ENCODE data around the gene PRPF19. TPM values are rescaled to one million over a fixed set of nuclear protein-coding genes. Genes with fewer than 3 reads are reported as not detected.

The PRPF19 gene
- total RNA-seq = 63.2 and 78.3 TPM in 2 replicates

DNA sequence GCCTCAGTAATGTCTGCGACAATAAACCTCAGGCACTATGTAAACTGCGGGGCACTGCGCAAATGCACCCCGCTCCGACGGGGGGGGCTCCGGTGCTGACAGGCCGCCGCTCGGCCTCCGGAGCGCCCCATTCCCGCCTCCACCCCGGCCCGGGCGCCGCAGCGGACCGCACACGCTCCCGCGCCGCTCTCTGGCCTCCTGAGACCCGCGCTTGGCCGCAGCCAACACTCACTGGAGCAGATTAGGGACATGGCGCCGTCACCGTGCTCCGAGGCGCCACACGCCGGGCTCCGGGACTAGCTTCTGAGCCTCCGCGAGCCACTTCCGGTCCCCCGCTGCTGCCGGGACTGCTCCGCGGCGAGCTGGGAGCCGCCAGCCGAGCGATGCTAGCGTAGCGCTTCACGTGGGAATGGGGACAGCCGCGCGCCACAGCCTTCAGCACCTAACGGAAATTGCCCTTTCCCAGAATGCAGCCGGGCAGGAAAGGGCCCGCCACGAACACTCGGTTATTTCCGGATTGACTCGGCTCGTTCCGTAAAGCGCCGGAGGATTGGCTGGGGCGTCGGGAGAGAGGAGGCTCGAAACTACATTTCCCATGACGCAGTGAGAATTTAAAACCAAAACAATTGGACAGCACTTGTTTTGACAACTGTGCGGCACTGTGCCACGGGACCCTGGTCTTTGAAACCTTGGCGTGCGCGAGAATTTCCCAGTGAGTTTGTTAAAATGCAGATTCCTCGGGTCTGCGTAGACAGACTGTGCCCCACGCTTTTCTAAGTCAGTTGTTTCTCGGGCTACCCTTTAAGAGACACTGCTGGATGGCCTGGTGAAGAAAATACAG, at the start of gene PRPF19:
Gene PRPF19, minus strand, starts transcription at position 454 of the 841 bp plus-strand sequence. Its CDS starts 203 bp downstream, at position 251.

DNA sequence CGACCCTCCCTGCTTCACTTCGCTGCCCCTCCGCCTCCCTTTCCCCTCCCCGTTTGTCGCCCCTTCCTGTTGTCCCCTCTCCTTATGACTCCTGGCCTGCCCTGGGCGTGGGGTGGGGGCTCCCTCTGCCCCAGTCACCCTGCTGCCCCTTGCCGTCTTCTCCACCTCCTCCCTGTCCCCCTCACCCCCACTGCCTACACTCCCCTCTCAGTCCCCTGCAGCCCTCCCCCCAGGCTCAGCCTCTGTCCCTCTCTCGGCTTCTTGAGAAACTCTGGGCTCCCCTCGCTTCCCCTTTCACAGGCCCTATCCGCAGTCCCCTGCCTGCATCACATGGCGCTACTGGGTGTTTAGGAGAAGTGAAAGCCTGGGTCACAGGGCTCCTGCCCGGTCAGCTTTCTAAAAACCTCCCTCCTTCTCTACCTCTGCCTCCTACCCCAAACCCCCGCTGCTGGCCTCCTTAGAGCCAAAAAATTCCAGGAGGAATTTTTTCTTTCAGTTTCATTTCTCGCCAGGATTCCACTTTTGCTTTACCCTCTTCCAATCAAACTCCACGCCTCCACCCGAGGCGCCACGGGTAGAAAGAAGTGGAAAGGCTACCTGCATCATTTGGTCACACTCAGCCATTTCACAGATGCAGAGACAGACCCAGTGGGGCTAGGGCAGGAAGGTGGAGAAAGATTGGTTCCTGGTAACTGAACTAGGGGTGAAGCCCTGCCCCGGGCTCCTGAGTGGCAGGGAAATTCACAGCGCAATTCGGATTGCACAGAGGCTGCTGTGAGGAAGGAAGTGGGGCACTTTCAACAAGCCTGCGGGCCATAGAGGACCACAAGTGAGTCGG, 45.7 kb upstream of the PRPF19 start, which contains the start of gene SLC15A3:
Gene SLC15A3, minus strand, starts transcription at position 273 of the 838 bp plus-strand sequence. CDS start 625 bp downstream, outside the sequence.

DNA sequence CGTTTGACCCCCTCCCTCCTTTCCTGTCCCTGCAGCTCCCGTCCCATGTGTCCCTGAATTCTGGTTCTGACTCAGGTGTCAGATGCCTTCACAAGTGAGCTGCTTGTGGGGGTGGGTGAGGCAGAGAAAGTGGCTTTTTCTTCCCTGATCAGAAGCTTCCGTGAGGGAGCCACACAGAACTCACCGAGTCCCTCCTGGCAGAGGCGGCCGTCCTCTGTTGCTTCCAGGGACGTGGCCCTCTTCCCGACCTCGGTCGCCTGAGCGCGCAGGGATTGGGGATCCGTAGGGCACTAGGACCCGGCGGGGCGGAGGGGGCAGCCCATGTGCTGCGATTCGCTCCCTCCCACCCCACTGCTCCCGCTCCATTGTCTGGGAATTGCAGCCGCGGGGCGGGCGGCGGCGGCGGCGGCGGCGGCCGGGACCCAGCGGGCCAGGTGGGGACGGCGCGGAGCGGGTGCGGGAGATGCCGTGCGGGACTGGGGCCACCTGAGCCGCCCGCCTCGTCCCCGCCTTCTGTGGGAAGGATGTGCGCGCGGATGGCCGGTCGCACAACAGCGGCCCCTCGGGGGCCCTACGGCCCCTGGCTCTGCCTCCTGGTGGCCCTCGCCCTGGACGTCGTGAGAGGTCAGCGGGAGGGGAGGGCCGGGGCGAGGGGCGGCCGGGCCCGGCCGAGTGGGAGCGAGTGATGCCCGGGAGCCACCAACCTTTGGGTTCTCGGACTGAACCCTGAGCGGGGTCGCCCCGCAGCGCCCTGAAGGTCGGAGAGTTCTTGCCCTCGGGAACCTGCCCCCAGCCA, 17.9 kb upstream of the PRPF19 start, which contains the start of gene TMEM132A:
Gene TMEM132A, plus strand, starts transcription at position 351 of the 796 bp plus-strand sequence. Its CDS starts 174 bp downstream, at position 525.

DNA sequence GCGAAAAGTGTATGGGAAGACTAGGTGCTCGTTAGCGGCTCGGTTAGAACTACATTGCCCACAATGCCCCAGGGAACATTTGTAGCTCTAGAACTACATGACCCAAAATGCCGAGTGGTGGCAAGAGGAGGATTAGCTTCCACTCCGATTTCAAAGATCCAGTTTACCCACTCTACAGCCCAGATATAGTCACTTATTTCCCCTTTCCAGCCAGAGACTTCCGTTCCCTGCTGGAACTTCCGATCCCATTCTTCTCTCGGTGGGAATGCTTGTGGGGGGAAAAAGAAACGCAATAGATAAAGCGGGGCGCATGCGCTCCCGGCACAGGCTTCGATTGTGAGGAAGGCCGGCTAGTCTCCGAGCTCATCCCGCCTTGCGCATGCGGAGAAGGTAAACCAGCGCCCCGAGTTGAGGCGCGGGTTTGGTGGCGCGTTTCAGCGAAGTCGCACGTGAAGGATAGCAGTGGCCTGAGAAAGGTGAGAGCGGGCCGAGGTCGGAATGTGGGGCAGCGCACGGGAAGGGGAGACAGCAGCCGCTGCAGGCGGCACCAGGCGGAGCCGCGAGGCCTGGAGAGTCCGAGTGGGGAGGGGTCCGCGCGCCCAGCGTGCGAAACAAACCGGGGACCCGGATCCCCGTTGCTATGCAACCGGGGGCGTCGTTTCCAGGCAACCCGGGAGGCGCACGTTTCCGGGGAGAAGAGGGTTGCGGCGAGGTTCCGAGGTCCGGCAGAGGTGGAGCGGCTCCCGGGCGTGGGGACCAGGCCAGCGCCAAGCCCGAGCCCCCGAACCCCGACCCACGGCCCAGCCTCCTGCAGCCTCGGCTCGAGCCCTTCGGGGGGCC, 7.6 kb upstream of the PRPF19 start, which contains the start of gene TMEM109:
Gene TMEM109, plus strand, starts transcription at position 366 of the 840 bp plus-strand sequence. CDS start 5,536 bp downstream, outside the sequence.

DNA sequence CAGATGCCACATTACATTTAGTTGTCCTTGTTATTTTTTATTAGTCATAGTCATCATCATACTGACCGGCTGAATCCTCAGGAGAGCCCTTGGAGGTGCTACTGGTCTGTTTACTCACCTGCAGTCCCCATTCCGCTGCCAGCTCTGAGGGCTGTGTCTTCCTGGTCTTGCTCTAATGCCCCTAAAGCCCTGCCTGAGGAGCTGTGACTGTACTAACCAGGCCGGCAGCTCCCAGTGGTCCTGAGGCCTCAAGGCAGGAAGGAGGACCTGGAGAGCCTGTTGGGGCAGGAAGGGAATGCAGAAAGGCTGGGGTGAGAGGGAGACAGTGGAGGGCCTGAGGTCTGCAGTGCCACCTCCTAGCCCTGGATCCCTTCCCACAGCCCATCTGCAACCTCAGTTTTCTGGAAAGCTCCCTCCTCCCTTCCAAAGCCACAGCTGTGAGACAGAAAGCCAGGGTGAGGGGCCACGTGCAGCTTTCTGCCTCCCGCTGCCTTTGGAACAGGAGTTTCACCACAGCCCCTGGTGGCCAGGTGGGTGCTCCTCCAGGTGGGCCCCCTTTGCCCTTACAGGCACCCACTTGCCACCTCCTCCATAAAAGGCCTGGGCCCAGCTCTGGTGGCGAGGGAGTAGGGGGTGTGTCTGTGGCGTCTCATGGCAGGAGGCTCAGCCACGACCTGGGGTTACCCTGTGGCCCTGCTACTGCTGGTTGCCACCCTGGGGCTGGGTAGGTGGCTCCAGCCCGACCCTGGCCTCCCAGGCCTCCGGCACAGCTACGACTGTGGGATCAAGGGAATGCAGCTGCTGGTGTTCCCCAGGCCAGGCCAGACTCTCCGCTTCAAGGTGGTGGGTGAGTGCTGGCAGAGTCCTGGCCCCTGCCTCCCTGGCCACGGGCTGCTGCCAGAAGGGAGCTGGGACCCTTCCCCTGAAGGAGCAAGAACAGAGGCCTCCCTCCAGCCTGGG, 39.2 kb downstream of the PRPF19 start, which contains the start of gene ZP1:
Gene ZP1, plus strand, starts transcription at position 632 of the 960 bp plus-strand sequence. Its CDS starts 20 bp downstream, at position 652.

DNA sequence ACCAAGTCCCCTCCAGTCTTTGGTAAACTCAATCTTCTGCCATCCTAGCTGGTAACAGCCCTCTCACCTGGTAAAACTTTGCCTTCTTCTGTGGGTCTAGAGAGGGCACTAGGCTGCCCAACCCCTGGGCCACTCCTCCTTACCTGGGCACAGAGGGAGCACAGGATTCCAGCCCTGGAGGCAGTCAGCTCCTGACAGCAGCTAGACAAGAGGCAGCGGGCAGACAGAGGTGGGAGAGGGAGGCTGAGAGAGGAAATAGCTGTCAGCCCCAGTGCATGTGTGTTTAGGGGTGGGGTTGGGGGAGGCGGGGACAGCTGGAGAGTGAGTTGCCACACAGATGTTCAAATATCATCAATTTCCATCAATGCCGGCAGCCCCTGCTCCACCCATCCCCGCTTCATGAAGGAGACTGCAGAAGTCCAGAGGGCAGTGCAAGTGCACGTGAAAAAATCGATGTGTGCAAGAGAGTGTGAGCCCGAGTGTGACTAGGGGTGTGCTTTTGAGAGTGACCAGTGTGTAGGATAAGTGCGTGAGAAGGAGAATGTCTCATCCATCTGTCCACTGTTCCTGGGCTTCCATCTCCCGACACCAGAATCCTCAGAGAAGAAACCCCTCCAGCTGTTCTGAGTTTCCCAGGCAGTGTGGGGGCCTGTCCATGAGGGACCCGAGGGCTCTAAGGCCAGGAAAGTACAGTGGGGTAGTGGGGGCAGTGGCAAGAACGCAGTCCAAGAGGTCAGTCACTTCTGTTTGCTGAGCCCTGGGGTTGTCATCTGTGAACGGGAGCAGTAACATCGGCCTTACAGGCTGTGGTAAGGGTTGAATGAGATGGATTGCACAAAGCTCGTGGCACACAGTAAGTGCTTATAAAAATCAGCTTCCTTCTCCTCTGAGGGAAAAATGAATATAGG, 50.4 kb downstream of the PRPF19 start, which contains the start of gene PTGDR2:
Gene PTGDR2, minus strand, starts transcription at position 225 of the 908 bp plus-strand sequence. CDS start 2,228 bp downstream, outside the sequence.

DNA sequence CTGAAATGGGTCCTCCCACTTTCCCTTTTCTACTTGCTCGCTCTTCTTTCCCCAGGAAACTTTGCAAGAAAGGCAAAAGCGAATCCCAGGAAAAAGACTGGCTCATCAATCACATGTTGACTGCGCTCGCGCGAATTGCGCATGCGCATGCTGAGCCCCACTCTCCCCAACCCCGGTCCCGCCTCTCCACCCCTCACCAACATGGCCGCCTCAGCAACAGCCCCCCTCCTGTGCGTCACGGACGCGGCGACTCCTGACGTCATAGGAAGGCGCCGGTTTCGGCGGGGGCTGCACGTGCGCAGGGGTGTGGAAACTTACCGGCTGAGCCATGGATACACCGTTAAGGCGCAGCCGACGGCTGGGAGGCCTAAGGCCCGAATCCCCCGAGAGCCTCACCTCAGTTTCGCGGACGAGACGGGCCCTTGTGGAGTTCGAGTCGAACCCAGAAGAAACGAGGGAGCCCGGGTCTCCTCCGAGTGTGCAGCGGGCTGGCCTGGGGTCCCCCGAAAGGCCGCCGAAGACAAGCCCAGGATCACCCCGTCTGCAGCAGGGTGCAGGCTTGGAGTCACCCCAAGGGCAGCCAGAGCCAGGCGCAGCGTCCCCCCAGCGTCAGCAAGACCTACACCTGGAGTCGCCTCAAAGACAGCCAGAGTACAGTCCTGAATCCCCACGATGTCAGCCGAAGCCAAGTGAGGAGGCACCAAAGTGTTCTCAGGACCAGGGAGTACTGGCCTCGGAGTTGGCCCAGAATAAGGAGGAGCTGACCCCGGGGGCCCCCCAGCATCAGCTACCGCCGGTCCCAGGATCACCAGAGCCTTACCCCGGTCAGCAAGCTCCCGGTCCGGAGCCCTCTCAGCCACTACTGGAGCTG, 64.4 kb downstream of the PRPF19 start, which contains the start of gene CCDC86:
Gene CCDC86, plus strand, starts transcription at position 317 of the 871 bp plus-strand sequence. Its CDS starts 12 bp downstream, at position 329.

Other genes with a start within 250 kb of the PRPF19 start
- not detected in 2 replicates for gene MS4A8, start 207.0 kb downstream of the PRPF19 start, total RNA-seq
- not detected in 2 replicates for gene MS4A18, start 181.9 kb downstream of the PRPF19 start, total RNA-seq
- gene MS4A15, start 149.7 kb downstream of the PRPF19 start, total RNA-seq = not detected in 2 replicates
- not detected in 2 replicates for gene MS4A10, start 121.3 kb downstream of the PRPF19 start, total RNA-seq
- 18.1 and 20.2 TPM in 2 replicates for gene CCDC86, start 64.5 kb downstream of the PRPF19 start, total RNA-seq
- 0.77 and 0.93 TPM in 2 replicates for gene PTGDR2, start 50.6 kb downstream of the PRPF19 start, total RNA-seq
- 0.34 and 0.93 TPM in 2 replicates for gene ZP1, start 39.0 kb downstream of the PRPF19 start, total RNA-seq
- 60.5 and 77.4 TPM in 2 replicates for gene TMEM109, start 7.6 kb upstream of the PRPF19 start, total RNA-seq
- 19.8 and 22.2 TPM in 2 replicates for gene TMEM132A, start 17.9 kb upstream of the PRPF19 start, total RNA-seq
- 3.5 and 6.3 TPM in 2 replicates for gene SLC15A3, start 45.6 kb upstream of the PRPF19 start, total RNA-seq
- gene CD6, start 65.1 kb upstream of the PRPF19 start, total RNA-seq = not detected in 2 replicates
- gene CD5, start 195.9 kb upstream of the PRPF19 start, total RNA-seq = not detected in 2 replicates